H1 (cell line): ENCODE measurements around the gene RBP7. TPM values are rescaled to one million over a fixed set of nuclear protein-coding genes. Genes with fewer than 3 reads are reported as not detected.

ENCODE experiments used
- CTCF ChIA-PET: fragments of 300-600 bp; sonication (Branson Sonifier 250); formaldehyde crosslinking; loops from one replicate; lab custom pipeline; 2021; ENCODE audit not compliant: partially characterized antibody; lab: Charles Lee
- POLR2A ChIA-PET: fragments of 300-600 bp; sonication (Branson Sonifier 250); formaldehyde crosslinking; loops from one replicate; lab custom pipeline; 2021; ENCODE audit warnings: inconsistent platforms; ENCODE audit not compliant: partially characterized antibody; lab: Charles Lee
- DNase-seq, 2 experiments: peaks; one replicate each; pipeline versions ENCODE4 v3.0.0 to v3.0.0-alpha.2; 2010 to 2022; ENCODE audit warnings: low spot score in 2 of 2, low read depth in 1 of 2, mixed read lengths in 1 of 2
- FAIRE-seq: peaks from 2 replicates; lab custom pipeline; 2011; peaks lifted over from hg19 to GRCh38; lab: Jason Lieb, UNC
- H2AFZ ChIP-seq: 2 replicates; pipeline ENCODE4 v1.8.1; 2012; ENCODE audit warnings: low read length, inconsistent platforms
- H2AK5ac ChIP-seq: 2 replicates; pipeline ENCODE4 v1.6.1; 2013; ENCODE audit warnings: low read depth, low read length
- H2BK120ac ChIP-seq: replicated peaks from 2 replicates; pipeline ENCODE3; 2013; ENCODE audit warnings: low read depth, low read length, inconsistent platforms
- H2BK12ac ChIP-seq: 2 replicates; pipeline ENCODE4 v1.6.1; 2013; ENCODE audit warnings: low read depth, low read length
- H2BK15ac ChIP-seq: 2 replicates; pipeline ENCODE4 v1.6.1; 2013; ENCODE audit warnings: low read length
- H2BK20ac ChIP-seq: 2 replicates; pipeline ENCODE4 v1.6.1; 2013; ENCODE audit warnings: low read length
- H2BK5ac ChIP-seq: 2 replicates; pipeline ENCODE4 v1.6.1; 2013; ENCODE audit warnings: low read depth, low read length
- H3K14ac ChIP-seq: 2 replicates; pipeline ENCODE4 v1.6.1; 2013; ENCODE audit warnings: inconsistent platforms; ENCODE audit not compliant: insufficient read length
- H3K18ac ChIP-seq: 2 replicates; pipeline ENCODE4 v1.6.1; 2013; ENCODE audit warnings: low read length; ENCODE audit errors: extremely low read depth
- H3K23ac ChIP-seq: 2 replicates; pipeline ENCODE4 v1.6.1; 2013; ENCODE audit warnings: inconsistent platforms; ENCODE audit not compliant: insufficient read length
- H3K23me2 ChIP-seq: 2 replicates; pipeline ENCODE4 v1.6.1; 2013; ENCODE audit warnings: low read depth, low read length
- H3K27ac ChIP-seq: 2 replicates; pipeline ENCODE4 v1.6.1; 2011; ENCODE audit warnings: low read depth, low read length, inconsistent platforms
- H3K27me3 ChIP-seq, 4 experiments: replicated peaks in 1 of 4; 1 replicate in 1 of 4; 2 replicates in 3 of 4; pipeline versions ENCODE4 v1.6.1 to v1.8.1; 2011 to 2013; ENCODE audit warnings: low read length in 3 of 4, mild to moderate bottlenecking in 3 of 4, inconsistent platforms in 2 of 4, mixed read lengths in 2 of 4, moderate library complexity in 1 of 4; ENCODE audit not compliant: control insufficient read depth in 3 of 4, insufficient read depth in 3 of 4; ENCODE audit errors: extremely low read depth in 1 of 4
- H3K36me3 ChIP-seq, 4 experiments: 2 replicates each; pipeline versions ENCODE4 v1.6.1 to v1.8.1; 2011 to 2013; ENCODE audit warnings: mild to moderate bottlenecking in 4 of 4, low read length in 3 of 4, moderate library complexity in 2 of 4, control low read depth in 1 of 4, inconsistent platforms in 1 of 4; ENCODE audit not compliant: insufficient read depth in 4 of 4, control insufficient read depth in 2 of 4
- H3K4ac ChIP-seq: replicated peaks from 2 replicates; pipeline ENCODE3; 2013; ENCODE audit warnings: low read length, low read depth, mixed read lengths, inconsistent platforms; ENCODE audit not compliant: insufficient read length
- H3K4me1 ChIP-seq, 4 experiments: replicated peaks in 1 of 4; 1 replicate in 1 of 4; 2 replicates in 3 of 4; pipeline versions ENCODE4 v1.6.1 to v1.8.1; 2011 to 2013; ENCODE audit warnings: low read length in 3 of 4, inconsistent platforms in 2 of 4, mixed read lengths in 1 of 4; ENCODE audit not compliant: insufficient read depth in 4 of 4, control insufficient read depth in 3 of 4
- H3K4me2 ChIP-seq, 2 experiments: 2 replicates each; pipeline versions ENCODE4 v1.6.1 to v1.8.1; 2011 to 2013; ENCODE audit warnings: low read depth in 2 of 2, low read length in 2 of 2, control low read depth in 1 of 2, inconsistent platforms in 1 of 2, mild to moderate bottlenecking in 1 of 2; ENCODE audit not compliant: insufficient read depth in 1 of 2
- H3K4me3 ChIP-seq, 4 experiments: fragments of 200-600, 300-600 bp in 1 of 4; sonication (generic), shearing (Covaris generic), sonication (Bioruptor Twin) in 1 of 4; 2 replicates each; pipeline versions ENCODE4 v1.5.1 to v1.8.1; 2011 to 2016; ENCODE audit warnings: low read length in 4 of 4, low read depth in 3 of 4, control low read depth in 2 of 4, inconsistent platforms in 2 of 4, mild to moderate bottlenecking in 2 of 4, mixed read lengths in 1 of 4, moderate library complexity in 1 of 4; ENCODE audit not compliant: insufficient read depth in 2 of 4; ENCODE audit errors: extremely low read depth in 1 of 4
- H3K56ac ChIP-seq: replicated peaks from 2 replicates; pipeline ENCODE3; 2013; ENCODE audit warnings: low read depth, mild to moderate bottlenecking, mixed read lengths, low read length, inconsistent platforms; ENCODE audit not compliant: insufficient read length
- H3K79me1 ChIP-seq: 2 replicates; pipeline ENCODE4 v1.6.1; 2013; ENCODE audit warnings: low read depth, low read length, control low read depth
- H3K79me2 ChIP-seq, 2 experiments: 2 replicates each; pipeline versions ENCODE4 v1.6.1 to v1.8.1; 2012 to 2013; ENCODE audit warnings: low read length in 2 of 2, mild to moderate bottlenecking in 2 of 2, inconsistent platforms in 1 of 2; ENCODE audit not compliant: insufficient read depth in 2 of 2, control insufficient read depth in 1 of 2
- H3K9ac ChIP-seq, 4 experiments: replicated peaks in 1 of 4; 1 replicate in 1 of 4; 2 replicates in 3 of 4; pipeline versions ENCODE4 v1.6.1 to v1.8.1; 2011 to 2013; ENCODE audit warnings: low read depth in 3 of 4, low read length in 3 of 4, control low read depth in 2 of 4, mild to moderate bottlenecking in 2 of 4, moderate library complexity in 2 of 4, inconsistent platforms in 1 of 4; ENCODE audit errors: extremely low read depth in 1 of 4
- H3K9me3 ChIP-seq, 2 experiments: 2 replicates each; pipeline versions ENCODE4 v1.6.1 to v1.8.1; 2012 to 2013; ENCODE audit warnings: mild to moderate bottlenecking in 2 of 2, moderate library complexity in 2 of 2, control low read depth in 1 of 2, inconsistent platforms in 1 of 2, low read depth in 1 of 2, low read length in 1 of 2, mixed read lengths in 1 of 2; ENCODE audit not compliant: insufficient read depth in 2 of 2
- H4K20me1 ChIP-seq, 2 experiments: replicated peaks in 1 of 2; 2 replicates each; pipeline versions ENCODE3 to v1.8.1; 2011 to 2013; ENCODE audit warnings: inconsistent platforms in 2 of 2, low read length in 2 of 2, mild to moderate bottlenecking in 1 of 2; ENCODE audit not compliant: insufficient read depth in 2 of 2, control insufficient read depth in 1 of 2
- H4K5ac ChIP-seq: 2 replicates; pipeline ENCODE4 v1.6.1; 2013; ENCODE audit warnings: low read length, low read depth, mixed read lengths, inconsistent platforms; ENCODE audit not compliant: insufficient read length
- H4K8ac ChIP-seq: 2 replicates; pipeline ENCODE4 v1.8.0; 2013; ENCODE audit warnings: mild to moderate bottlenecking, moderate library complexity, low read length, inconsistent platforms; ENCODE audit not compliant: insufficient read depth; ENCODE audit errors: extremely low read depth
- H4K91ac ChIP-seq: replicated peaks from 2 replicates; pipeline ENCODE3; 2013; ENCODE audit warnings: low read length, mixed read lengths, inconsistent platforms; ENCODE audit not compliant: insufficient read length
- ASH2L ChIP-seq: fragments of 200-600, 300-600 bp; sonication (generic); IDR thresholded peaks from one replicate; pipeline ENCODE4 v1.7.1; 2017; ENCODE audit warnings: low read length
- ATF2 ChIP-seq: IDR thresholded peaks from 2 replicates; pipeline ENCODE4 v1.6.1; 2012; ENCODE audit warnings: low read length, inconsistent platforms
- ATF3 ChIP-seq: IDR thresholded peaks from 2 replicates; pipeline ENCODE4 v1.6.1; 2011; ENCODE audit warnings: low read depth, mild to moderate bottlenecking, low read length; ENCODE audit not compliant: insufficient read depth
- CHD1 ChIP-seq: IDR thresholded peaks from 2 replicates; pipeline ENCODE4 v1.6.1; 2012; ENCODE audit warnings: low read depth, low read length, improper control_type of control experiment
- E2F6 ChIP-seq: IDR thresholded peaks from 2 replicates; pipeline ENCODE4 v1.6.1; 2012; ENCODE audit warnings: inconsistent platforms
- GABPA ChIP-seq: IDR thresholded peaks from 2 replicates; pipeline ENCODE4 v1.6.1; 2011; ENCODE audit warnings: mild to moderate bottlenecking, low read length, moderate library complexity, borderline replicate concordance; ENCODE audit not compliant: insufficient read depth
- KDM4A ChIP-seq: IDR thresholded peaks from one replicate; pipeline ENCODE4 v1.7.1; 2012; ENCODE audit warnings: low read depth, mild to moderate bottlenecking, moderate library complexity, low read length, inconsistent platforms; ENCODE audit not compliant: severe bottlenecking
- MAFK ChIP-seq: IDR thresholded peaks from 2 replicates; pipeline ENCODE4 v1.6.1; 2012; ENCODE audit warnings: low read depth, mild to moderate bottlenecking, improper control_type of control experiment, low read length
- NANOG ChIP-seq: IDR thresholded peaks from 2 replicates; pipeline ENCODE4 v1.6.1; 2011; ENCODE audit warnings: low read length, low read depth, mild to moderate bottlenecking, inconsistent platforms; ENCODE audit not compliant: insufficient read depth, poor library complexity, severe bottlenecking
- POLR2A ChIP-seq, 2 experiments: IDR thresholded peaks; 1 replicate in 1 of 2; 2 replicates in 1 of 2; pipeline ENCODE4 v1.6.1; 2011; ENCODE audit warnings: low read depth in 2 of 2, low read length in 2 of 2, mild to moderate bottlenecking in 2 of 2; ENCODE audit errors: control extremely low read depth in 1 of 2
- TCF12 ChIP-seq: IDR thresholded peaks from 2 replicates; pipeline ENCODE4 v1.6.1; 2011; ENCODE audit warnings: low read depth, mild to moderate bottlenecking, low read length
- WGBS, 2 experiments: shearing (Covaris generic) in 1 of 2; methylation state at CpG; one replicate each; pipeline versions ENCODE4 v1.1.6 to v1.1.7; 2013 to 2015; ENCODE audit warnings: low lambda C conversion rate in 2 of 2, mixed read lengths in 2 of 2, inconsistent platforms in 1 of 2, low coverage in 1 of 2, missing lambda C conversion rate in 1 of 2; ENCODE audit not compliant: insufficient replicate concordance in 2 of 2, insufficient coverage in 1 of 2, insufficient read length in 1 of 2; ENCODE audit errors: extremely low coverage in 1 of 2, missing lambda C conversion rate in 1 of 2; 5-methylcytosine and 5-hydroxymethylcytosine counted together
- polyA plus RNA-seq, 7 experiments: library from polyadenylated mRNA; depleted of rRNA in 3 of 7; stranded (reverse) in 5 of 7; unstranded in 2 of 7; fragments of >200 nt in 5 of 7; fragments of 200-250 nt in 2 of 7; gene quantifications; 1 replicate in 5 of 7; 2 replicates in 1 of 7; 4 replicates in 1 of 7; pipeline versions ENCODE4 v1.2.1 to v1.2.3, GENCODE V29; 2011 to 2013; ENCODE audit warnings: missing spikeins in 2 of 7, mixed read lengths in 2 of 7
- total RNA-seq: library from RNA; stranded (reverse); fragmentation: NEBNext Ultra II Directional; extraction: Animal tissue kit (Norgen Biotek cat#: 25700); gene quantifications from 2 replicates; pipeline ENCODE4 v1.2.1, GENCODE V29; 2021

Gene RBP7
- total and polyA plus RNA-seq, 2 of the 8 experiments (the other 6 are each of a cell fraction or from before 2014, with no cell fraction given), result 5.7 to 7.2 TPM

- Histone ChIP-seq H3K79me1 (peaks cover 3% of the 10 kb centered on the region; the same call in 1 of the 2 replicates), H3K9me3 (no peaks in the 10 kb centered on the region), H3K18ac (no peak overlapping the region), H2BK120ac (no peak overlapping the region), H3K23ac (no peak overlapping the region), H3K4ac (no peak overlapping the region), H3K79me2 (peaks cover 0 to 64% of the 10 kb centered on the region in 2 experiments; a peak in 3 of 4 replicates), H3K9ac (peak overlapping the region in 1 of 4 experiments; percentile 2; a peak in 1 of 7 replicates), H3K4me3 (no peak overlapping the region), H3K27me3 (no peaks in the 10 kb centered on the region), H2BK20ac (no peak overlapping the region), H3K36me3 (no peaks in the 10 kb centered on the region), H2AFZ (no peak overlapping the region), H4K5ac (no peak overlapping the region), H2BK15ac (peak overlapping the region; percentile 53; the same call in 1 of the 2 replicates), H3K4me1 (peaks cover 2 to 4% (median 2%) of the 10 kb centered on the region in 4 experiments; a peak in 4 of 7 replicates), H3K14ac (no peak overlapping the region), H3K27ac (no peak overlapping the region), H4K20me1 (peaks cover 4% of the 10 kb centered on the region in 2 experiments), H4K8ac (no peak overlapping the region; the same call in 1 of the 2 replicates), H3K23me2 (no peaks in the 10 kb centered on the region), H3K56ac (no peak overlapping the region), H4K91ac (no peak overlapping the region), H2AK5ac (peak overlapping the region; percentile 45; the same call in 1 of the 2 replicates), H3K4me2 (0 out of 4 replicates have a peak overlapping the region, but pooled peaks of 1 of the 2 experiments have one; percentile 12), H2BK12ac (peak overlapping the region; percentile 44; the same call in 1 of the 2 replicates), H2BK5ac (0 out of 2 replicates have a peak overlapping the region, but pooled peaks have one; percentile 68)
- DNase-seq, result no peak
- ChIA-PET POLR2A (interaction anchor here (0.9 to 1.5 kb wide), 2 partner anchors 9 to 32 kb away, joined by 3 to 4 read pairs; no protein-coding TSS in a partner anchor), CTCF (no interaction called here)
- no peak for FAIRE-seq
- 68% methylated on average over 7 of the region's 7 CpGs; no CpG with 5 or more reads in 1 of the 2 experiments for WGBS, 2 experiments
- TF ChIP-seq CHD1 (no peak), ATF3 (no peak), ATF2 (no peak), MAFK (no peak), KDM4A (no peak), TCF12 (no peak), GABPA (no peak), NANOG (no peak), POLR2A (IDR thresholded peaks at IDR 0.05; ENCODE audit: control extremely low read depth in 1 of 2, low read depth in 2 of 2, low read length in 2 of 2) (no peak), ASH2L (no peak), E2F6 (no peak)
These were observed 68.3 kb downstream of the RBP7 start for GRCh38 chr1:10065344-10065685.
